ENCODE measurements around the gene ARHGAP33. TPM values are rescaled to one million over a fixed set of nuclear protein-coding genes. Genes with fewer than 3 reads are reported as not detected.

The ARHGAP33 gene
- total and polyA plus RNA-seq, 10 donors, result 3.1 to 25.2 (median 12.6) TPM

DNA sequence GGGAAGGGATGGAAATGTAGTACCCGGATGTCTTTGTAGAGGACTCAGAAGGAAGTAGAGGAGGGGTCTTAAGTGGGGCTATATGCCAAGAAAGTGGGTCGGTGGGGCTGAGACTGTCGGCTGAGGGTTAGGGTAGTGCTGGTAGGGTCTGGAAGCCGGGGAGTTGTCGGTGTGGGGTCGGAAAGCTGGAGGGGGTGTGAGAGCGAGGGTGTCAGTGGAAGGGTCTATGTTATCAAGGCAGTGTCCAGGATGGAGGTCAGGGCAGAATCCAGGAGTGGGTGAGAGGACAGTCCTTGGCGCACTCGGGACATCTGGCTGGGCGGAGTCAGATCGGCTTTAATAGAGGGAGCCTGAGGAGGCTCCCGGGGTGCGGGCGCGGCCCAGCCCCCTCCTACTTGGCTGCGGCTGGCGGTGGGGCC is 20.2 kb upstream of the ARHGAP33 start:
- H3K27ac ChIP-seq, result peak overlapping the region in 3 of 8 donors; percentile 12 to 98 (median 96)
- peaks cover 0 to 23% (median 4%) of the 10 kb centered on the region in 7 donors for H3K27me3 ChIP-seq (replicated peaks in 1 of 7)
- TF ChIP-seq, protein P1, sequence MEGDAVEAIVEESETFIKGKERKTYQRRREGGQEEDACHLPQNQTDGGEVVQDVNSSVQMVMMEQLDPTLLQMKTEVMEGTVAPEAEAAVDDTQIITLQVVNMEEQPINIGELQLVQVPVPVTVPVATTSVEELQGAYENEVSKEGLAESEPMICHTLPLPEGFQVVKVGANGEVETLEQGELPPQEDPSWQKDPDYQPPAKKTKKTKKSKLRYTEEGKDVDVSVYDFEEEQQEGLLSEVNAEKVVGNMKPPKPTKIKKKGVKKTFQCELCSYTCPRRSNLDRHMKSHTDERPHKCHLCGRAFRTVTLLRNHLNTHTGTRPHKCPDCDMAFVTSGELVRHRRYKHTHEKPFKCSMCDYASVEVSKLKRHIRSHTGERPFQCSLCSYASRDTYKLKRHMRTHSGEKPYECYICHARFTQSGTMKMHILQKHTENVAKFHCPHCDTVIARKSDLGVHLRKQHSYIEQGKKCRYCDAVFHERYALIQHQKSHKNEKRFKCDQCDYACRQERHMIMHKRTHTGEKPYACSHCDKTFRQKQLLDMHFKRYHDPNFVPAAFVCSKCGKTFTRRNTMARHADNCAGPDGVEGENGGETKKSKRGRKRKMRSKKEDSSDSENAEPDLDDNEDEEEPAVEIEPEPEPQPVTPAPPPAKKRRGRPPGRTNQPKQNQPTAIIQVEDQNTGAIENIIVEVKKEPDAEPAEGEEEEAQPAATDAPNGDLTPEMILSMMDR (IDR thresholded peaks at IDR 0.05 in 8 of 11, conservative IDR thresholded peaks at IDR 0.05 in 3 of 11), result no peak
- TF ChIP-seq POLR2A (IDR thresholded peaks at IDR 0.05) (no peak), POLR2AphosphoS5 (IDR thresholded peaks at IDR 0.05) (no peak)
- WGBS, 5 donors, result 47 to 67% (median 58%) methylated on average over 16 to 17 of the region's 17 CpGs
- H3K36me3 ChIP-seq, result peaks cover 0 to 47% (median 29%) of the 10 kb centered on the region in 6 donors
- H3K4me1 ChIP-seq, result peaks cover 25 to 59% (median 41%) of the 10 kb centered on the region in 6 donors
- no peaks in the 10 kb centered on the region for H3K9me3 ChIP-seq
- peak overlapping the region in 6 of 8 donors; percentile 17 to 93 (median 28) for H3K4me3 ChIP-seq
- no peak for DNase-seq
- intact Hi-C loops (cut with DNase I; ENCODE audit: low total_unique reads), result no loop called here

DNA sequence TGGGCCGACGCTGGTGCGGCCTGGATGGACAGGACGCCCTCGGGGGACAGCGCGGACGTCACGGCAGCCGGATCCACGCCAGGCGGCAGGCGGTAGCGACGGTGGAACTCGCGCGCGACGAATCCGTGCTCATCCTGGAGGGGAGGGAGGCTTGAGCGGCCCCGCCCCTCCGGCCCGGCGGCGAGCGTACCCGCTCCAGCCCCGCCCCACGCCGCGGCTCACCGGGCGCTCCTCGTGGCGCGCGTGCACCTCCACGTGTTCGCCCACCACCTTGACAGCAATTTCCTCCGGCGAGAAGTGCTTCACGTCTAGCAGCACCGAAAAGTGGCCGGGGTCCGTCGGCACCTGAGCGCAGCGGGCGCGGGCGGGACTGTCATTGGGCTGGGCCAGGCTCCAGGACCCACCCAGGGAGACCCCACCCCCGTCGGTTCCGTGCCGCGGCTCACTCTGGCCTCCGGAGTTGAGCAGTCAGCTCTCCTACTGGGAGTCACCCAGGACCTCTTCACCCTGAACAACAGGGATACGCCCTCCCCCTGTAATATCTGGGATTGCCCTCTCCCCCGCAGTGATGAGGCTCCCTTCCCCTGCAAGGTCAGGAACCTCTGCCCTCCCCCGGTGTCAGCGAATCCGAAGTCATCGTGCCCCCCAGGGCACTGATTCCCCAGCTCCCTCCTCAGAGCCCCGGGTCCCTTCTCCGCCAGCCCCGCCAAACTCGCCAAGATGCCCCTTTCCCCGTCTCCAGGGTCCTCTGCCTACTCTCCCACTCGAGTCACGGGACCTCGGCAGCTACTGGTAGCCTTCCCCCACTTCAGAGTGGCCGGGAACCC is 19.6 kb upstream of the ARHGAP33 start:
- Histone ChIP-seq H3K27me3 (replicated peaks in 1 of 7) (peaks cover 0 to 23% (median 4%) of the 10 kb centered on the region in 7 donors), H3K9me3 (no peaks in the 10 kb centered on the region), H3K27ac (peak overlapping the region in 6 of 8 donors; percentile 12 to 98 (median 96)), H3K4me1 (peaks cover 25 to 56% (median 40%) of the 10 kb centered on the region in 6 donors), H3K36me3 (peaks cover 0 to 53% (median 29%) of the 10 kb centered on the region in 6 donors), H3K4me3 (peak overlapping the region in 6 of 8 donors; percentile 21 to 94 (median 59))
- DNase-seq, result peak; percentile 83
- TF ChIP-seq POLR2AphosphoS5 (IDR thresholded peaks at IDR 0.05) (peak in 2 of 3 donors; percentile 59 to 63), POLR2A (IDR thresholded peaks at IDR 0.05) (no peak)
- TF ChIP-seq, protein P1 (IDR thresholded peaks at IDR 0.05 in 8 of 11, conservative IDR thresholded peaks at IDR 0.05 in 3 of 11), result no peak
- intact Hi-C loops (cut with DNase I; ENCODE audit: low total_unique reads), result no loop called here
- WGBS, 5 donors, result 14 to 32% (median 29%) methylated on average over 31 to 74 of the region's 74 CpGs

GRCh38 chr19:35756377-35757230 is 18.8 kb upstream of the ARHGAP33 start, which contains the start of gene HSPB6:
Gene HSPB6, minus strand, starts transcription at chr19:35757029. Its CDS starts 21 bp downstream, at chr19:35757008.
- H3K4me3 ChIP-seq, result peak within 1 kb of the TSS; percentile 62 to 98 (median 94)
- peak within 1 kb of the TSS; percentile 77 to 98 (median 96) for H3K27ac ChIP-seq
- H3K27me3 ChIP-seq (replicated peaks in 1 of 7), result peaks cover 0 to 23% (median 4%) of the 10 kb centered on the region in 7 donors
- peaks cover 25 to 53% (median 40%) of the 10 kb centered on the region in 6 donors for H3K4me1 ChIP-seq
- peak; percentile 84 for DNase-seq
- intact Hi-C loops (cut with DNase I; ENCODE audit: low total_unique reads), result no loop called here
- TF ChIP-seq POLR2A (IDR thresholded peaks at IDR 0.05) (no peak), POLR2AphosphoS5 (IDR thresholded peaks at IDR 0.05) (peak; percentile 19 to 56 (median 51))
- TF ChIP-seq, protein P1 (IDR thresholded peaks at IDR 0.05 in 8 of 11, conservative IDR thresholded peaks at IDR 0.05 in 3 of 11), result no peak
- peaks cover 0 to 56% (median 28%) of the 10 kb centered on the region in 6 donors for H3K36me3 ChIP-seq
- WGBS, 5 donors, result 8 to 25% (median 12%) methylated on average over 23 to 52 of the region's 52 CpGs
- H3K9me3 ChIP-seq, result no peaks in the 10 kb centered on the region
